Colonic mucosa (tissue), 4 donors: Measurements from ENCODE around the gene EHBP1. TPM values are rescaled to one million over a fixed set of nuclear protein-coding genes. Genes with fewer than 3 reads are reported as not detected.

Source experiments
- DNase-seq: peaks from one replicate; pipeline ENCODE4 v3.0.0-alpha.2; 2020
- H3K27ac ChIP-seq: fragments of 200-600 bp; one replicate; pipeline ENCODE4 v1.8.0; 2021
- H3K27me3 ChIP-seq: fragments of 200-600 bp; one replicate; pipeline ENCODE4 v1.8.0; 2021
- H3K36me3 ChIP-seq: fragments of 200-600 bp; one replicate; pipeline ENCODE4 v1.8.0; 2021
- H3K4me1 ChIP-seq: fragments of 200-600 bp; one replicate; pipeline ENCODE4 v1.8.0; 2021; ENCODE audit warnings: mild to moderate bottlenecking
- H3K4me3 ChIP-seq: fragments of 200-600 bp; one replicate; pipeline ENCODE4 v1.8.0; 2021
- H3K9ac ChIP-seq, 2 donors: one replicate each; pipeline ENCODE4 v1.7.0; 2013; ENCODE audit warnings: control low read depth in 2 of 2, low read depth in 2 of 2, low read length in 2 of 2
- H3K9me3 ChIP-seq: fragments of 200-600 bp; one replicate; pipeline ENCODE4 v1.8.0; 2021
- intact Hi-C: fragments of 100-400 bp; cut with DNase I; formaldehyde crosslinking; loops from one replicate; pipeline ENCODE4 v1.14.1; 2022
- total RNA-seq, 2 donors: library from RNA; stranded (reverse); fragmentation: NEBNext Ultra II Directional in 1 of 2; extraction: Animal tissue kit (Norgen Biotek cat#: 25700) in 1 of 2; gene quantifications; one replicate each; pipeline ENCODE4 v1.2.1, GENCODE V29; 2021
- TF ChIP-seq, protein P1 (sequence below): fragments of 200-600 bp; IDR thresholded peaks from one replicate; pipeline ENCODE4 v1.8.0; 2022; ENCODE audit warnings: antibody characterized with exemption, mild to moderate bottlenecking
- donor health status: healthy.
- donor health status: DM: no; HTN: no; CAD: no.
- donor health status: DM: no; HTN: no; CAD: no.

The EHBP1 gene
- total RNA-seq, 2 donors from 2014 or later: 23.6 to 32.7 TPM

DNA sequence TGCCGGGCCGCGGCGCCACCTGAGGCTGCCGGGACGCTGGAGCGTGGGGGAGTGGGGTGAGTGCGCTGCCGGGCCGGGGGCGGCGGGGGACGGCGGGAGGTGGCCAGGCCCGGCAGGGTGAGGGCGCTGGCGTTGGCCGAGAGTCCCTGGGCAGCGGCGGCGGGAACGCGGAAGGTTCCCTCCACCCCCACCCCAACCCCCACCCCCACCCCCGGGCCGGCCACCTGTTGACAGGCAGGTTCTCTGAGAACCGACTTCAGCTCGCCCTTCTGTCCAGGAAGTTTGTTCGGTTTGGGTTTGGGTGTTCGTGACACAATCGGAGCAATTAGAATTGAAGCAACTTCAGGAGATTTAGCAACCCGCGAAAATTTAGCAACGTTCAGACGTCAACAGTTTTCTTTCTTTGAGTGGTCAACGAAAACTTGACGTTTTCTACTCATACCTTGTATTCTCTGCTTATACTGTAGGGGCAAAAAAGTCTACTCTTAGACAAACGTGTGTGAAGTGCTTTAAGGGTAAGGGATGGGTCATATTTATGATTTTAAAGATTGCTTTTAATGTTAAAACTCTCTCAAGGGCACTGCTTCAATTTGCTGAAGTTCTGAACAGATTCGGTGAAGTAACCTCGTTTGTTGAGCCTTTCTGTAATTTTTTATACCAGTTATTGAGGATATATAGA is 354.4 kb downstream of the EHBP1 start:
- no peaks in the 10 kb centered on the region for H3K9me3 ChIP-seq
- TF ChIP-seq, protein P1, sequence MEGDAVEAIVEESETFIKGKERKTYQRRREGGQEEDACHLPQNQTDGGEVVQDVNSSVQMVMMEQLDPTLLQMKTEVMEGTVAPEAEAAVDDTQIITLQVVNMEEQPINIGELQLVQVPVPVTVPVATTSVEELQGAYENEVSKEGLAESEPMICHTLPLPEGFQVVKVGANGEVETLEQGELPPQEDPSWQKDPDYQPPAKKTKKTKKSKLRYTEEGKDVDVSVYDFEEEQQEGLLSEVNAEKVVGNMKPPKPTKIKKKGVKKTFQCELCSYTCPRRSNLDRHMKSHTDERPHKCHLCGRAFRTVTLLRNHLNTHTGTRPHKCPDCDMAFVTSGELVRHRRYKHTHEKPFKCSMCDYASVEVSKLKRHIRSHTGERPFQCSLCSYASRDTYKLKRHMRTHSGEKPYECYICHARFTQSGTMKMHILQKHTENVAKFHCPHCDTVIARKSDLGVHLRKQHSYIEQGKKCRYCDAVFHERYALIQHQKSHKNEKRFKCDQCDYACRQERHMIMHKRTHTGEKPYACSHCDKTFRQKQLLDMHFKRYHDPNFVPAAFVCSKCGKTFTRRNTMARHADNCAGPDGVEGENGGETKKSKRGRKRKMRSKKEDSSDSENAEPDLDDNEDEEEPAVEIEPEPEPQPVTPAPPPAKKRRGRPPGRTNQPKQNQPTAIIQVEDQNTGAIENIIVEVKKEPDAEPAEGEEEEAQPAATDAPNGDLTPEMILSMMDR: no peak
- intact Hi-C loops: no loop called here
- no peak for DNase-seq
- peaks cover 77% of the 10 kb centered on the region for H3K27me3 ChIP-seq
- H3K27ac ChIP-seq: no peak overlapping the region
- H3K4me1 ChIP-seq: peaks cover 25% of the 10 kb centered on the region
- no peaks in the 10 kb centered on the region for H3K36me3 ChIP-seq
- no peak overlapping the region for H3K4me3 ChIP-seq
- no peak overlapping the region for H3K9ac ChIP-seq

DNA sequence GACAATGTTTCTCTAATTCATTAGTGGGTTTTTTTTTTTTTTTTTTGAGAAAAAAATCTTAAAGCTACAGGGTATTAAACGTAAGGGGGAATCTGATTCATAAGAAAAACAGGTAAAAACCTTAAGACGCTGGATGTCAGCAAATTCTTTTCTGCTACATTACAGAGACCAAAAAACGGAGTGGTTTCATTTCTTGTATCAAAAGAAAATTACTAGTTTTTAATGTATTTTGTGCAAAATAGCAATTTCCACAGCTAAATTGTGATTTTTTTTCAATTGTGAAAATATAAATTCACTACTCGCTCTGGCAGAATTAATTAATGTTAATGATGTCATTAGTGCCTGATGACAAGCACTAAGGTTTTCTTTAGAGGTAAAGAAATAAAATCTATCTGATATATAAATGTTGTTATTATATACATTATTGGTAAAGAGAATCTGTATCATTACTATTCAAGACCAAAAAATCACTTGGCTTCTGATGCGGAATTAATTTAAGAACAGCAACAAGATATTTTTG is 355.0 kb downstream of the EHBP1 start:
- Histone ChIP-seq H3K9me3 (no peaks in the 10 kb centered on the region), H3K27ac (no peak overlapping the region), H3K9ac (no peak overlapping the region), H3K4me1 (peaks cover 21% of the 10 kb centered on the region), H3K36me3 (no peaks in the 10 kb centered on the region), H3K4me3 (no peak overlapping the region), H3K27me3 (peaks cover 71% of the 10 kb centered on the region)
- TF ChIP-seq, protein P1: no peak
- intact Hi-C loops: no loop called here
- no peak for DNase-seq

DNA sequence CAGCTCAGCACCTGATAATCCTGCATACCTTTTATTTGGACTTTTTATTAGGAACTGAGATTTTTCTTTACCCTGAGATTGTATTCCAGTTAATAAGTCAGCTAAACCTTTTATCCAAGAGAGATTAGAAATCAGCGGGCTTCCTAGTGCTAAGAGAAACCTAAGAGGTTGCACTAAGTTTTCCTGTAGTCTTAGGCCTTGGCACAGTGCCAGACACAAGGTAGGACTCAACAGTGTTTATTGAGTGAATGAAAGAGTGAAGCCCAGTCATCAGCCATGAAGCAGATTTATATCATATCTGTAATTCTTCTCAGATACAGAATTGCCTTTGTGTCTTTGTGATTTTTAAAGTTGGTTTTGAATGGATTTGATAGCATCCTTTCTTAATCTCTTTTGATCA is 358.7 kb downstream of the EHBP1 start:
- Histone ChIP-seq H3K27ac (no peak overlapping the region), H3K9me3 (no peaks in the 10 kb centered on the region), H3K36me3 (no peaks in the 10 kb centered on the region), H3K9ac (no peak overlapping the region), H3K4me3 (no peak overlapping the region), H3K27me3 (peaks cover 35% of the 10 kb centered on the region), H3K4me1 (peaks cover 14% of the 10 kb centered on the region)
- no peak for DNase-seq
- intact Hi-C loops: no loop called here
- TF ChIP-seq, protein P1: no peak

DNA sequence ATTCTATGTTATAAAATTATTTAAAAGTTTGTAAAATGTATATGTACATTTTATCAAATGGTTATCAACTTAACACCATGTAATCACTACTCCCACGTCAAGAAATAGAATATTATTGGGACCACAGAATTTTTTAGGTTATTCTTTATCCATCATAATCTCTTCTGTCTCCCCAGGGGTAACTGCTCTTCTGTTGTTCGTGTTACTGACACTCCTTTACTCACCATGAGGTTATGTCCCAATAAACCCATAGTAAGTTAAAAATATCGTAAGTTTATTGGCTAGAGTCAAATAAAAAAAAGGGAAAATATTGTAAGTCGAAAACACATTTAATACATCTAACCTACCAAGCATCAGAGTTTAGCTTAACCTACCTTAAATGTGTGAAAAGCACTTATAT is 359.1 kb downstream of the EHBP1 start:
- intact Hi-C loops: no loop called here
- TF ChIP-seq, protein P1: no peak
- Histone ChIP-seq H3K4me1 (peaks cover 9% of the 10 kb centered on the region), H3K27me3 (peaks cover 30% of the 10 kb centered on the region), H3K27ac (no peak overlapping the region), H3K36me3 (no peaks in the 10 kb centered on the region), H3K9me3 (no peaks in the 10 kb centered on the region), H3K4me3 (no peak overlapping the region), H3K9ac (no peak overlapping the region)
- DNase-seq: no peak

DNA sequence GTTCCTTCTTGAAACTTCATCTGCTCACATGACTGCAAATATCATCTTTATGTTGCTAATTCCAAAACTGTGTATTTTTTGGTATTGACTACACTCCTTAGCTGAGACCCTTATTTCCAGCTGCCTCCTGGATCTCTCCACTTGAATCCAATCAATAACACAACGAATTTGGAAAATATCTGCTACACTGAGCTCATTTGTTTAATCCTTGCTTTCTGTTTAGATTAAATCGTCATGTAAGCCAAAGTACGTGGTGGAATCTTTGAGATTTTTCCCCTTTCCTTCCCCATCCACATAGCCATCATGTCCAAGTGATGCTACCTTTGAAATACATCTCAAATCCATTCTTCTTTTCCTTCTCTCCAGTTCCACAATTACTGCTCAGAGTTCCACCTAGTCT is 360.8 kb downstream of the EHBP1 start:
- H3K27me3 ChIP-seq: peaks cover 14% of the 10 kb centered on the region
- no peaks in the 10 kb centered on the region for H3K9me3 ChIP-seq
- no peak overlapping the region for H3K4me3 ChIP-seq
- H3K27ac ChIP-seq: no peak overlapping the region
- no peaks in the 10 kb centered on the region for H3K4me1 ChIP-seq
- TF ChIP-seq, protein P1: no peak
- DNase-seq: no peak
- H3K36me3 ChIP-seq: no peaks in the 10 kb centered on the region
- intact Hi-C loops: no loop called here
- H3K9ac ChIP-seq: no peak overlapping the region
